Neural progenitor cell (in vitro differentiated cells): ENCODE data around the gene PRKAG2.

ENCODE experiments used
- EZH2 ChIP-seq: fragments of 200-600 bp; sonication (generic); IDR thresholded peaks from 2 replicates; pipeline ENCODE4 v1.6.1; 2017; ENCODE audit warnings: antibody characterized with exemption, mild to moderate bottlenecking, moderate library complexity
- EZH2phosphoT487 ChIP-seq: fragments of 200-600 bp; sonication (generic); IDR thresholded peaks from 2 replicates; pipeline ENCODE4 v1.6.1; 2017; ENCODE audit warnings: antibody characterized with exemption
- TF ChIP-seq, protein P1 (sequence below): fragments of 200-600 bp; sonication (generic); IDR thresholded peaks from 2 replicates; pipeline ENCODE4 v1.5.1; 2017; ENCODE audit warnings: antibody characterized with exemption, mild to moderate bottlenecking

DNA sequence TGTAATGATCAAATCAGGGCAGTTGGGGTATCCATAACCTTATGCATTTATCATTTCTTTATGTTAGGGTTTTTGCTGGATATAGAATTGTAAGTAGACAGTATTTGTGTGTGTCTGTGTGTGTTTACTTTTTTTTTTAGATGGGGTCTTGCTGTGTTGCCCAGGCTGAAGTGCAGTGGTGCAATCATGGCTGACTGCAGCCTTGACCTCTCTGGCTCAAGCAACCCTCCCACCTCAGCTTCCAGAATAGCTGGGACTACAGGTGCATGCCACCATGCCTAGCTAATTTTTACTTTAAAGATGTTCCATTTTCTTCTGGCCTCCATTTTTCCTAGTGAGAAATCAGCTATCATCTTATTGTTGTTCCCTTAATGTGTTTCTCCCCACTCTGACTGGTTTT lies 347.1 kb downstream of the PRKAG2 start:
- TF ChIP-seq, protein P1, sequence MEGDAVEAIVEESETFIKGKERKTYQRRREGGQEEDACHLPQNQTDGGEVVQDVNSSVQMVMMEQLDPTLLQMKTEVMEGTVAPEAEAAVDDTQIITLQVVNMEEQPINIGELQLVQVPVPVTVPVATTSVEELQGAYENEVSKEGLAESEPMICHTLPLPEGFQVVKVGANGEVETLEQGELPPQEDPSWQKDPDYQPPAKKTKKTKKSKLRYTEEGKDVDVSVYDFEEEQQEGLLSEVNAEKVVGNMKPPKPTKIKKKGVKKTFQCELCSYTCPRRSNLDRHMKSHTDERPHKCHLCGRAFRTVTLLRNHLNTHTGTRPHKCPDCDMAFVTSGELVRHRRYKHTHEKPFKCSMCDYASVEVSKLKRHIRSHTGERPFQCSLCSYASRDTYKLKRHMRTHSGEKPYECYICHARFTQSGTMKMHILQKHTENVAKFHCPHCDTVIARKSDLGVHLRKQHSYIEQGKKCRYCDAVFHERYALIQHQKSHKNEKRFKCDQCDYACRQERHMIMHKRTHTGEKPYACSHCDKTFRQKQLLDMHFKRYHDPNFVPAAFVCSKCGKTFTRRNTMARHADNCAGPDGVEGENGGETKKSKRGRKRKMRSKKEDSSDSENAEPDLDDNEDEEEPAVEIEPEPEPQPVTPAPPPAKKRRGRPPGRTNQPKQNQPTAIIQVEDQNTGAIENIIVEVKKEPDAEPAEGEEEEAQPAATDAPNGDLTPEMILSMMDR, result no peak
- no peak for TF ChIP-seq EZH2
- TF ChIP-seq EZH2phosphoT487, result no peak
